Right atrium auricular region (tissue), 2 donors: ENCODE measurements around the gene ADCY3. TPM values are rescaled to one million over a fixed set of nuclear protein-coding genes. Genes with fewer than 3 reads are reported as not detected.

ENCODE experiments used
- DNase-seq: peaks from one replicate; pipeline ENCODE4 v3.0.0-alpha.2; 2019; ENCODE audit warnings: low spot score
- H3K27ac ChIP-seq, 2 donors: fragments of 200-600 bp; sonication (generic); 1 replicate in 1 of 2; 2 replicates in 1 of 2; pipeline ENCODE4 v1.5.1; 2016 to 2019
- H3K27me3 ChIP-seq, 2 donors: fragments of 200-600 bp; sonication (generic); one replicate each; pipeline versions ENCODE4 v1.5.1 to v1.6.0; 2017 to 2019
- H3K36me3 ChIP-seq: fragments of 200-600 bp; sonication (generic); one replicate; pipeline ENCODE4 v1.5.1; 2016
- H3K4me1 ChIP-seq, 2 donors: fragments of 200-600 bp; sonication (generic); one replicate each; pipeline versions ENCODE4 v1.5.1 to v1.6.0; 2017 to 2019
- H3K4me3 ChIP-seq, 2 donors: fragments of 200-600 bp; sonication (generic); 1 replicate in 1 of 2; 2 replicates in 1 of 2; pipeline ENCODE4 v1.5.1; 2017 to 2019; ENCODE audit warnings: mild to moderate bottlenecking in 1 of 2, moderate library complexity in 1 of 2
- H3K9me3 ChIP-seq, 2 donors: fragments of 200-600 bp; sonication (generic); one replicate each; pipeline ENCODE4 v1.5.1; 2019
- CTCF ChIP-seq, 2 donors: fragments of 200-600 bp; sonication (generic); IDR thresholded peaks; one replicate each; pipeline ENCODE4 v1.5.1; 2019; ENCODE audit warnings: antibody characterized with exemption in 2 of 2
- total RNA-seq, 2 donors: library from RNA; depleted of rRNA; stranded (reverse); fragments of >200 nt; gene quantifications; one replicate each; pipeline ENCODE4 v1.1.0, GENCODE V29; 2016

The ADCY3 gene
- total RNA-seq, 2 donors from 2014 or later = 14.1 to 28.4 TPM

- H3K27ac ChIP-seq = no peak overlapping the region
- H3K9me3 ChIP-seq = no peaks in the 10 kb centered on the region
- H3K4me3 ChIP-seq = no peak overlapping the region
- no peaks in the 10 kb centered on the region for H3K27me3 ChIP-seq
- TF ChIP-seq CTCF (IDR thresholded peaks at IDR 0.05) = no peak
- H3K36me3 ChIP-seq = no peaks in the 10 kb centered on the region
- no peak for DNase-seq
- peaks cover 0 to 6% of the 10 kb centered on the region in 2 donors for H3K4me1 ChIP-seq
Measured at GRCh38 chr2:24932715-24933114, 12.7 kb upstream of the ADCY3 start.

- H3K27me3 ChIP-seq = no peaks in the 10 kb centered on the region
- peaks cover 0 to 19% of the 10 kb centered on the region in 2 donors for H3K4me1 ChIP-seq
- no peaks in the 10 kb centered on the region for H3K9me3 ChIP-seq
- DNase-seq = peak; percentile 52
- no peak overlapping the region for H3K27ac ChIP-seq
- H3K4me3 ChIP-seq = no peak overlapping the region
- no peak for TF ChIP-seq CTCF (IDR thresholded peaks at IDR 0.05)
- H3K36me3 ChIP-seq = no peaks in the 10 kb centered on the region
Measured at GRCh38 chr2:24930768-24931167, 10.7 kb upstream of the ADCY3 start.

- Histone ChIP-seq H3K4me1 (peaks cover 0 to 19% of the 10 kb centered on the region in 2 donors), H3K4me3 (no peak overlapping the region), H3K9me3 (no peaks in the 10 kb centered on the region), H3K36me3 (no peaks in the 10 kb centered on the region), H3K27me3 (no peaks in the 10 kb centered on the region), H3K27ac (no peak overlapping the region)
- no peak for DNase-seq
- TF ChIP-seq CTCF (IDR thresholded peaks at IDR 0.05) = no peak
Measured at GRCh38 chr2:24929230-24929629, 9.2 kb upstream of the ADCY3 start.

- H3K27ac ChIP-seq = no peak overlapping the region
- peaks cover 0 to 19% of the 10 kb centered on the region in 2 donors for H3K4me1 ChIP-seq
- TF ChIP-seq CTCF (IDR thresholded peaks at IDR 0.05) = no peak
- H3K9me3 ChIP-seq = no peaks in the 10 kb centered on the region
- DNase-seq = no peak
- no peaks in the 10 kb centered on the region for H3K36me3 ChIP-seq
- no peak overlapping the region for H3K4me3 ChIP-seq
- H3K27me3 ChIP-seq = no peaks in the 10 kb centered on the region
Measured at GRCh38 chr2:24928036-24928435, 8.0 kb upstream of the ADCY3 start.

GRCh38 chr2:24926602-24927252, 6.7 kb upstream of the ADCY3 start:
- H3K4me1 ChIP-seq = peaks cover 0 to 19% of the 10 kb centered on the region in 2 donors
- H3K27me3 ChIP-seq = no peaks in the 10 kb centered on the region
- H3K9me3 ChIP-seq = no peaks in the 10 kb centered on the region
- H3K4me3 ChIP-seq = peak overlapping the region in 1 of 2 donors; percentile 31
- TF ChIP-seq CTCF (IDR thresholded peaks at IDR 0.05) = no peak
- peak overlapping the region; percentile 22 to 70 for H3K27ac ChIP-seq
- peak; percentile 89 for DNase-seq
- H3K36me3 ChIP-seq = no peaks in the 10 kb centered on the region

GRCh38 chr2:24926220-24926601, 6.2 kb upstream of the ADCY3 start:
- H3K27ac ChIP-seq = peak overlapping the region; percentile 22 to 70
- peak overlapping the region in 1 of 2 donors; percentile 31 for H3K4me3 ChIP-seq

More at GRCh38 chr2:24926220-24926601, 6.2 kb upstream of the ADCY3 start:
- no peak for DNase-seq
- Histone ChIP-seq H3K36me3 (no peaks in the 10 kb centered on the region), H3K4me1 (peaks cover 0 to 19% of the 10 kb centered on the region in 2 donors), H3K27me3 (no peaks in the 10 kb centered on the region), H3K9me3 (no peaks in the 10 kb centered on the region)
- no peak for TF ChIP-seq CTCF (IDR thresholded peaks at IDR 0.05)
